Cerebellar cortex (tissue), 1 donor: ENCODE measurements around the gene ERMAP.
"Not testable (repeated sequence)": the region's sequence is repeated elsewhere in the genome, so short reads cannot be mapped to it uniquely, and the experiment has no call there.

Source experiments
- DNase-seq: peaks from one replicate; pipeline ENCODE4 v3.0.0-alpha.2; 2015; ENCODE audit warnings: low spot score

ERMAP gene

DNA sequence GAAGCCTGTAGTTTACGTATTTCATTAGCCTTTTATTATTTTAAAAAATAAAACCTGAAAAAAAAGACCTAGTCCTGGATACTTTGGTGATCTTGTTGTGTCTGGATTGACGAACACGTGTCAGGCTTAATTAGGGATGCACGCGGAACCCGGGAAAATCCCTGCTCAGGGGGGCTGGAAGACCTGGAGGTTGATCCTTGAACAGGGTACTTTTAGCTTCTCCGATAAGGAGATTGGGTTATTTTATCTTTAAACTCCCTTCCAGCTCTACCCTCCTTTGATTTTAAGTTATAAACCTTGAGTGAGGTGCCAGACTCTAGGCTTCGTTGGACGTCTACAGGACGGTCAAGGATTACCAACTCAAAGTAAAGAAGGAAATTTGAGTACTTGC is 28.9 kb downstream of the ERMAP start:
- no peak for DNase-seq

DNA sequence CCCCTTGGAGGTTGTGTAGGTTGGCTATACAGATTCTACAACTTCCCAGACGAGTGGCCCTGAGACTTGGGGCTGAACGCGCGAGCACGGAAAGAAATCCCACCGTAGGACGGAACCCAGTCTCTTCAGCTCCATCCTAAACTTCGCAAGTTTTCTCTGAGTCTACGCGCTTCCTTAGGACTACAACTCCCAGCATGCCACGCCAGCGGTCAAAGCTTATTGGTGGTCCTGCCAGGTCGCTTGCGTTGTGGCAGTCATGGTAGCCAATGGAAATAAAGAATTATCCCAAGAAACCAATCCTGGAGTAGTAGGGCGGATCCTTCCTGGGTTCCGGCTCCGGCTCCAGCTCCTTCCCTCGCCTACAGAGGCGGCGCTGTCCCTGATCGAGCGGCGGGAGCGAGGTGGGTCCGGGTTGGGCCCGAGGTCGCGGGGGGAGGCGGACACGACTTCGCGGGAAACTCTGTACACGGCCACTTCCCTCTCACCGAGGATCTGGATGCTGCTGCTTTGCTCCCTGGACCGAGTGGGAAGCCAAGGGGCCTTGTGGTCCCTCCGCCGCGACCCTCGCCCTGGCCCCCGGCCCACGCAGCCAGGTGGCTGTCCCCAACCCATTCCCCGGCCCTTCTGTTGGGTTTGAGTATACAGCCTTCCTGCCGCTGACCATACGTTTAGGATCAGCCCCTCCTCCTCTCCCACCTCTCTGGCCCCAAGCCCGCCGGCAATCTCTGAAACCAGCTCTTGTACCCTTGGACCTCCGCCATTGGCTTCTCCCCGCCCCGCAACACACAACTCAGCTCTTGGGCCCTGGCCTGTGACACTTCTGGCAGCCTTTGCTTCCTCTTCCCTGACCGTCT is 29.6 kb downstream of the ERMAP start, which contains the start of gene ZNF691:
Gene ZNF691, plus strand, starts transcription at position 357 of the 854 bp plus-strand sequence. CDS start 3,046 bp downstream, outside the sequence.
- DNase-seq: peak; percentile 98

DNA sequence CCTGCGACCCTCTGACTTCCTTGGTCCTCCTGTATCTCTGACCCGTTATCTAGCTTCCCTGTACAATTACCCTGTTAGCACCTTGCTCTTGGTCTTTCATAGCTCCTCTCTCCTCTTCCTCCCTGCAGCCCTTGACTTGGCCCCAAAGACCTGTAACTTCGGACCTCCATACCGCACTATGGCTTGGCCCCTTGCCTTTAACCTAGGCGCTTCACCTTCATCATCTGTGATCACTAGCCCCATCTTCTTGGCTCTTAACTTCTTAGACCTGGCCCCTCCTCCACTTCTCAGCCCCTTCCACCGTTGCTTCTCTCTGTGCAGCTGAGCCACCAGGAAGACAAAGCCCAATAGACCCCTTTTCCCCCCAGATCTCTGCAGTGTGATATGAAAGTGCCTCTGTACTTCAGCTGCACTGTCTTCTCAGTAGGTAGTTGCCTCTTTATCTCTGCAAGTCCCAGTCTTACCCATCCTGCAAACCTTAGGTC is 30.2 kb downstream of the ERMAP start:
- DNase-seq: no peak

DNA sequence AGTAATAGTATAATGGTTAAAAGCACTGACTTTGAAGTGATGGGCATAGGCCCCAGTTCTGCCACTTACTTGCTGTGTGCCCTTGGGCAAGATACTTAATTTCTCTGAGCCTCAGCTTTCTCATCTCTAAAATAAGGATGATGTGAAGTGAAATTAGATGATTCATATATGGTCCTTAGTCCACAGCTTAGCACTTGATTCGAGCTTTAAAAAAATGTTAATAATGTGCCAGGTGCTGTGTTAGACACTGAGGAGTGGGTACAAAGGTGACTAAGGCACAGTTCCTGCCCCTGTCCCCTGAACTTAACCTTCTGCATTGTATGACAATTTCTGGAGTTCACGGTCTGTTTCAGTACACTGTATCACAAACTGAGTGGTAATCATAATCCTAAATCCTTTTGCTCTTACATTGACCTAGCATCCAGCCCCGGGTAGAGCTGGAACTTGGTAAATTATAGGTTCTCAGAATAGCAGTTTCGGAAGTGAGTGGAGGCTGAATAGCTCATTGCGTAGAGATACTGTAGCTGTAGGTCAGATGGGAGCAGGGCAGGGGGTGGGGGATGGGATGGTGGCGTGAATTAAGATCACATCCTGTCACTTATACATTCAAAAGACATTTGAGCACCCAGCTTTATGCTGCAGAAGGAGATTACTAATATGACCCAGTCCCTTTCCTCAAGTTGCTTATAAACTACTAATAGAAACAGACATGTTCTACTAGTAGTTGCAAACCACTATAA is 31.0 kb downstream of the ERMAP start:
- DNase-seq: no peak

- no peak for DNase-seq
Observed at GRCh38 chr1:42848823-42849537, 32.1 kb downstream of the ERMAP start.

GRCh38 chr1:42849944-42850343 is 33.0 kb downstream of the ERMAP start:
- no peak for DNase-seq

- DNase-seq: no peak
Observed at GRCh38 chr1:42851420-42851819, 34.5 kb downstream of the ERMAP start.

GRCh38 chr1:42851960-42852607 is 35.2 kb downstream of the ERMAP start:
- no peak for DNase-seq

DNA sequence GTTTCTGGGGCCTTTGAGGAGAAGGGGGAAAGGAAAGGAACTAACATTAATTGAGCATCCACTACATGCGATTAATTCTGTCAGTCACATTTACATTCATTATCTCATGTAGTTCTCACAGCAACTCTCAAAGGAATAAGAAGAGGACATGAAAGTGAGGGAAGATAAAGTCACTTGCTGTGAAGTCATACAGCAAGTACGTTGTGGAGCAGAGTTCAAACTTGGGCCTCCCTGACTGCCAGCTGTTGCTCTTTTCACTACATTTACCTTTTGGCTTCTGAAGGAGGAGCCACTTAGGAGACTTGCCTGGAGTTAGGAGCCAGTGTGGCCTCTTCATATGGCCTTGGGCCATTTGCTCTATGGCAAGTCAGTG is 35.7 kb downstream of the ERMAP start:
- no peak for DNase-seq

- DNase-seq: no peak
Observed at GRCh38 chr1:42853116-42853884, 36.4 kb downstream of the ERMAP start.

DNA sequence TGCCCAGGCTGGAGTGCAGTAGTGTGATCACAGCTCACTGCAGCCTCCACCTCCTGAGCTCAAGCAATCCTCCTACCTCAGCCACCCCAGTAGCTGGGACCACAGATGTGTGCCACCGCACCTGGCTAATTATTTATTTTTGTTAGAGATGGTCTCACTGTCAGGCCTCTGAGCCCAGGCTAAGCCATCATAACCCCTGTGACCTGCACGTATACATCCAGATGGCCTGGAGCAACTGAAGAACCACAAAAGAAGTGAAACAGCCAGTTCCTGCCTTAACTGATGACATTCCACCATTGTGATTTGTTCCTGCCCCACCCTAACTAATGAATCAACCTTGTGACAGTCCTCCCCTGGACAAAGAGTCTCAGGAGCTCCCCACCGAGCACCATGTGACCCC is 39.6 kb downstream of the ERMAP start:
- DNase-seq: not testable (repeated sequence)

DNA sequence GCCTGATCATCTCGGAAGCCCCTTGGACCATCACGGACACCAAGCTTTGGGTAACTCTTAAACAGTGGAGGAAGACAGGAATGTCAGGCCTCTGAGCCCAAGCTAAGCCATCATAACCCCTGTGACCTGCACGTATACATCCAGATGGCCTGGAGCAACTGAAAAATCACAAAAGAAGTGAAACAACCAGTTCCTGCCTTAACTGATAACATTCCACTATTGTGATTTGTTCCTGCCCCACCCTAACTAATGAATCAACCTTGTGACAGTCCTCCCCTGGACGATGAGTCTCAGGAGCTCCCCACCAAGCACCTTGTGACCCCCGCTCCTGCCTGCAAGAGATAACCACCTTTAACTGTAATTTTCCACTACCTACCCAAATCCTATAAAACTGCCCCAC is 42.4 kb downstream of the ERMAP start:
- DNase-seq: not testable (repeated sequence)

DNA sequence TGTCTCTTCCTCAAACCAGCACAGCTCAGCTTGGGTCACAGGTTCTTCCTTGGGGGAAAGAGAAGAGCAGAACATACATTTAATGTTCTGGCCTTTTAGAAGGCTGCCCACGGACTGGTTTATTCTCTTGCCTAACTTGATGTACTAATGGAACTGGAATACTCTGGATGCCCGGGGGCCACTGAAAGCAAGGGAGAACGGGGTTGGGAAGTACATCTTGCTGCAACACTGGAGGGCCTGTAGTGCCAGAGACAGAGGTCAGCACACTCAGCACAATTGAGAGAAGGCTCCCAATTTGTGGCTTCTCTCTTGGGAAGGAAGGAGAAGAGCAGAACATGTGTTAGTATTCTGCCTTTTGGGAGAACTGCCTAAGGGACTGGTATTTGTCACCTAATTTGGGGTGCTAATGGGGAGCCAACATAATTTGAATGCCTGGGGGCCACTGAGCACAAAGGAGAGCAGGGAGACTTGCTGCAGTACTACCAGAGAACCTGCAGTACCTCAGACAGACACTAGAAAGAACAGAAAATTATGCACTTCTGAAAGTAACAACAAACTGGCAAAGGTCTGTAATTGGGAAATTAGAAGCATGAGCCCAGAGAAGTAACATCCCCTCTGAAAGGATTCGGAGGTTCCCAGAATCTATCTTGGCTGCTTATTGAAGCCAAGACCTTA is 43.6 kb downstream of the ERMAP start:
- no peak for DNase-seq

DNA sequence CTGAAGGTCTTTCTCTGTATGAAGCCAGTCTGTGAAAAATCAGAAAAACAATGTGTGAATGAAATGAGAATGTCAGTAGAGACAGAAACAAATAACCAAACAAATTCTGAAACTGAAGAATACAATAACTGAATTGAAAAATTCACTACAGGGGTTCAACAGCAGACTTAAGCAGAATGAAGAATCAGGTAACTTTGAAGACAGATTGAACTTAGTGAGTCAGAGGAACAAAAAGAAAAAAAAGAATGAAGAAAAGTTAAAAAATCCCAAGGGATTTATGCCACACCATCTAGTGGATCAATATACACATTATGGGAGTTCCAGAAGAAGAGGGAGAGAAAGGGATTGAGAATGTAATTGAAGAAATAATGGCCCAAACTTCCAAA is 44.1 kb downstream of the ERMAP start:
- no peak for DNase-seq

DNA sequence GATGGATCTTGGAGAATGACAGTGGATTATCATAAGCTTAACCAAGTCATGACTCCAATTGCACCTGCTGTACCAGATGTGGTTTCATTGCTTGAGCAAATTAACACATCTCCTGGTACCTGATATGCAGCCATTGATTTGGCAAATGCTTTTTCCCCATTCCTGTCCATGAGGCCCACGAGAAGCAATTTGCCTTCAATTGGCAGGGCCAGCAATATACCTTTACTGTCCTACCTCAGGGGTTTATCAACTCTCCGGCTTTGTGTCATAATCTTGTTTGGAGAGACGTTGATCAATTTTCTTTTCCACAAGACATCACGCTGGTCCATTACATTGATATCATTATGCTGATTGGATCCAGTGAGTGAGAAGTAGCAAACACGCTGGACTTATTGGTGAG is 49.6 kb downstream of the ERMAP start:
- DNase-seq: no peak

DNA sequence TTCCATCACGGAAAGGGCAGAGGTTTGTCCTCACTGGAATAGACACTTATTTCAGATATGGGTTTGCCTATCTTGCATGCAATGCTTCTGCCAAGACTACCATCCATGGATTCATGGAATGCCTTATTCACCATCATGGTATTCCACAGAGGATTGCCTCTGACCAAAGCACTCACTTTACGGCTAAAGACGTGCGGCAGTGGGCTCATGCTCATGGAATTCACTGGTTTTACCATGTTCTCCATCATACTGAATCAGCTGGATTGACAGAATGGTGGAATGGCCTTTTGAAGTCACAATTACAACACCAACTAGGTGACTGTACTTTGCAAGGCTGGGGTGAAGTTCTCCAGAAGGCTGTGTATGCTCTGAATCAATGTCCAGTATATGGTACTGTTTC is 51.5 kb downstream of the ERMAP start:
- DNase-seq: not testable (repeated sequence)

- not testable (repeated sequence) for DNase-seq
Observed at GRCh38 chr1:42869254-42869653, 52.3 kb downstream of the ERMAP start.

- DNase-seq: not testable (repeated sequence)
Observed at GRCh38 chr1:42869751-42870150, 52.8 kb downstream of the ERMAP start.

DNA sequence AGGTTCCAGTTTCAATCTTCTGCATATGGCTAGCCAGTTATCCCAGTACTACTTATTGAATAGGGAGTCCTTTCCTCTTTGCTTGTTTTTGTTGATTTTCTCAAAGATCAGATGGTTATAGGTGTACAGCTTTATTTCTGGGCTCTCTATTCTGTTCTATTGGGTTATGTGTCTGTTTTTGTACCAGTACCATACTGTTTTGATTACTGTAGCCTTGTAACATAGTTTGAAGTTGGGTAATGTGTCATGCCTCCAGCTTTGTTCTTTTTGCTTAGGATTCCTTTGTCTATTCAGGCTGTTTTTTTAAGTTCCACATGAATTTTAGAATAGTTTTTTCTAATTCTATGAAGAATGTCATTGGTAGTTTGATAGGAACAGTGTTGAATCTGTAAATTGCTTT is 56.2 kb downstream of the ERMAP start:
- not testable (repeated sequence) for DNase-seq

GRCh38 chr1:42873670-42874069 is 56.7 kb downstream of the ERMAP start:
- DNase-seq: no peak

GRCh38 chr1:42876009-42876408 is 59.1 kb downstream of the ERMAP start:
- DNase-seq: no peak
